ENCODE results near the gene SYNE1.

DNA sequence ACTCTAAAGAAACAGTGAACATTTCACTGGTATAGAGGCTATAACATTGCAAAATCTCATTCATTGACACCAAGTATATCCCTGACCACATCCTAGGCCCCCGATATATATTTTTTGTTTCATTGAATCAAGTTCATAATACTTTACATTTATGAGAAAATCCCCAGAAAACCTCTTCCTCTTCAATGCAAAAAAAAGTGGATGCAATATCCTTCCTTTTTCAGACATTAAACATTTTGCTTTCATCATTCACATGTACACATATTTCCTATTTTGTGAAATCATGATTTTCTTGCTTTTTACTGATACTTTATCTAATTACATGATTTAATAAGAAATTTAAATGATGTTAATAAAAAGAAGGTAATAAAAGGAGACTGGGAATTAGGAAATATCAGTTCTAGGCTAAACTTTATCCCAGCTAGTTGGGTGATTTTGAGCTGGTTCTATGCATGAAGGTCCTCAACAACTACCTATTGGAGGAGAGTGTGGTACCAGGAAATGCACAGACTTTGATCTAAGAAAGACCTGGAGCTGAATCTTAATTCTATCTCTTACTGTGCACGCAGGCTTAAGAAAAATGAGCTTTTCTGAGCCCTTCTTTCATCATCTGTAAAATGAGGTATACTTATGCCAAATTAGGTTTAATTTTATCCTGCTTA lies 4.9 kb downstream of the SYNE1 start:
- TF ChIP-seq, protein P1, sequence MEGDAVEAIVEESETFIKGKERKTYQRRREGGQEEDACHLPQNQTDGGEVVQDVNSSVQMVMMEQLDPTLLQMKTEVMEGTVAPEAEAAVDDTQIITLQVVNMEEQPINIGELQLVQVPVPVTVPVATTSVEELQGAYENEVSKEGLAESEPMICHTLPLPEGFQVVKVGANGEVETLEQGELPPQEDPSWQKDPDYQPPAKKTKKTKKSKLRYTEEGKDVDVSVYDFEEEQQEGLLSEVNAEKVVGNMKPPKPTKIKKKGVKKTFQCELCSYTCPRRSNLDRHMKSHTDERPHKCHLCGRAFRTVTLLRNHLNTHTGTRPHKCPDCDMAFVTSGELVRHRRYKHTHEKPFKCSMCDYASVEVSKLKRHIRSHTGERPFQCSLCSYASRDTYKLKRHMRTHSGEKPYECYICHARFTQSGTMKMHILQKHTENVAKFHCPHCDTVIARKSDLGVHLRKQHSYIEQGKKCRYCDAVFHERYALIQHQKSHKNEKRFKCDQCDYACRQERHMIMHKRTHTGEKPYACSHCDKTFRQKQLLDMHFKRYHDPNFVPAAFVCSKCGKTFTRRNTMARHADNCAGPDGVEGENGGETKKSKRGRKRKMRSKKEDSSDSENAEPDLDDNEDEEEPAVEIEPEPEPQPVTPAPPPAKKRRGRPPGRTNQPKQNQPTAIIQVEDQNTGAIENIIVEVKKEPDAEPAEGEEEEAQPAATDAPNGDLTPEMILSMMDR (IDR thresholded peaks at IDR 0.05; ENCODE audit: insufficient read depth, low read length, poor library complexity, severe bottlenecking), result no peak
- no peak for TF ChIP-seq EZH2phosphoT487 (conservative IDR thresholded peaks at IDR 0.05; ENCODE audit: low read length)

Measured in SU-DHL-6 (cell line).